Mesothelial cell of epicardium (in vitro differentiated cells): ENCODE data around the gene TMEM115. TPM values are rescaled to one million over a fixed set of nuclear protein-coding genes. Genes with fewer than 3 reads are reported as not detected.

Experiments
- DNase-seq, 2 experiments: peaks; one replicate each; pipeline ENCODE4 v3.0.0; 2021; ENCODE audit warnings: low spot score in 2 of 2; ENCODE audit not compliant: unreplicated experiment in 2 of 2
- H3K27ac Mint-ChIP-seq: 2 replicates; pipeline ENCODE4 v1.8.0; 2021; ENCODE audit warnings: mixed read lengths
- H3K27me3 Mint-ChIP-seq: 2 replicates; pipeline ENCODE4 v1.8.0; 2021; ENCODE audit warnings: low read depth, mixed read lengths
- H3K36me3 Mint-ChIP-seq: 2 replicates; pipeline ENCODE4 v1.8.0; 2021; ENCODE audit warnings: mixed read lengths
- H3K4me1 Mint-ChIP-seq: 2 replicates; pipeline ENCODE4 v1.8.0; 2021; ENCODE audit warnings: mixed read lengths
- H3K4me3 Mint-ChIP-seq: 2 replicates; pipeline ENCODE4 v1.8.0; 2021; ENCODE audit warnings: mild to moderate bottlenecking, moderate library complexity, mixed read lengths
- H3K9me3 Mint-ChIP-seq: 2 replicates; pipeline ENCODE4 v1.8.0; 2021; ENCODE audit warnings: mixed read lengths
- CTCF ChIP-seq: fragments of 200-600 bp; sonication (generic); IDR thresholded peaks from one replicate; pipeline ENCODE4 v1.5.0; 2021; ENCODE audit warnings: antibody characterized with exemption; ENCODE audit not compliant: unreplicated experiment
- total RNA-seq: library from RNA; stranded (reverse); gene quantifications from 3 replicates; pipeline ENCODE4 v1.2.1, GENCODE V29; 2021

TMEM115 gene
- total RNA-seq, 1 donor from 2014 or later: 38.6 TPM

GRCh38 chr3:50389414-50389767 is 30.1 kb upstream of the TMEM115 start:
- no peak for TF ChIP-seq CTCF
- H3K9me3 Mint-ChIP-seq: no peaks in the 10 kb centered on the region
- H3K27ac Mint-ChIP-seq: no peak overlapping the region
- H3K4me1 Mint-ChIP-seq: no peaks in the 10 kb centered on the region
- no peaks in the 10 kb centered on the region for H3K36me3 Mint-ChIP-seq
- peaks cover 1% of the 10 kb centered on the region for H3K27me3 Mint-ChIP-seq
- DNase-seq: no peak
- H3K4me3 Mint-ChIP-seq: no peak overlapping the region

- TF ChIP-seq CTCF: no peak
- H3K27me3 Mint-ChIP-seq: peaks cover 1% of the 10 kb centered on the region
- no peak for DNase-seq
- H3K36me3 Mint-ChIP-seq: no peaks in the 10 kb centered on the region
- no peaks in the 10 kb centered on the region for H3K9me3 Mint-ChIP-seq
- H3K27ac Mint-ChIP-seq: no peak overlapping the region
- H3K4me1 Mint-ChIP-seq: no peaks in the 10 kb centered on the region
- no peak overlapping the region for H3K4me3 Mint-ChIP-seq
Measured at GRCh38 chr3:50388720-50389413, 29.5 kb upstream of the TMEM115 start.

GRCh38 chr3:50388016-50388719 is 28.8 kb upstream of the TMEM115 start:
- peak; percentile 26 for TF ChIP-seq CTCF
- Mint-ChIP-seq H3K27ac (no peak overlapping the region), H3K27me3 (peaks cover 4% of the 10 kb centered on the region), H3K4me3 (no peak overlapping the region), H3K4me1 (no peaks in the 10 kb centered on the region), H3K9me3 (no peaks in the 10 kb centered on the region), H3K36me3 (no peaks in the 10 kb centered on the region)
- DNase-seq: no peak

DNA sequence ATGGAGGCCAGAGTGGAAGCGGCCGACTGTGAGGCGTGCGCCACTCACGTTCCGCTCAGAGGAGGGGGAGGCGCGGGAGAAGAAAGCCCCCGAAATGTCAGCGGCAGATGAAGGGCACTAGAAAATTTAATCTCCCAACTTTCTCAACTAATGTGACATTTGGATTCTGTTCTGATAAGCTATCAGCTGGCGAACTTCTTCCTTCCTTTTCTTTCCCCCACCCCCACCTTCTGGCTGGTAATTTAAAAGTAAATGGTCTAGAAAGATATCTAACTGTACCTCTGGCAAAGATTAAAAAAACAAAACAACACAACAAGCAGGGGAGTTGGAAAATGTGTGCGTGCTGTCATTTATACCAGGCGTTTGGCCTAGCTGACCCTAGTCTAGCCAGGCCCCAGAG is 26.4 kb upstream of the TMEM115 start:
- Mint-ChIP-seq H3K9me3 (no peaks in the 10 kb centered on the region), H3K27me3 (peaks cover 4% of the 10 kb centered on the region), H3K36me3 (no peaks in the 10 kb centered on the region), H3K4me1 (peaks cover 15% of the 10 kb centered on the region), H3K27ac (no peak overlapping the region), H3K4me3 (no peak overlapping the region)
- no peak for DNase-seq
- TF ChIP-seq CTCF: no peak

- no peak overlapping the region for H3K27ac Mint-ChIP-seq
- no peak for TF ChIP-seq CTCF
- no peaks in the 10 kb centered on the region for H3K9me3 Mint-ChIP-seq
- H3K4me3 Mint-ChIP-seq: no peak overlapping the region
- H3K27me3 Mint-ChIP-seq: peaks cover 4% of the 10 kb centered on the region
- no peaks in the 10 kb centered on the region for H3K36me3 Mint-ChIP-seq
- H3K4me1 Mint-ChIP-seq: peaks cover 19% of the 10 kb centered on the region
- DNase-seq: no peak
Measured at GRCh38 chr3:50383750-50384149, 24.4 kb upstream of the TMEM115 start.
